Measurements from ENCODE around the gene FBXW4. TPM values are rescaled to one million over a fixed set of nuclear protein-coding genes. Genes with fewer than 3 reads are reported as not detected.

The FBXW4 gene
- total and polyA plus RNA-seq, 2 donors (not counting 1 experiment from before 2014, with no cell fraction given): 32.7 to 60.8 TPM

DNA sequence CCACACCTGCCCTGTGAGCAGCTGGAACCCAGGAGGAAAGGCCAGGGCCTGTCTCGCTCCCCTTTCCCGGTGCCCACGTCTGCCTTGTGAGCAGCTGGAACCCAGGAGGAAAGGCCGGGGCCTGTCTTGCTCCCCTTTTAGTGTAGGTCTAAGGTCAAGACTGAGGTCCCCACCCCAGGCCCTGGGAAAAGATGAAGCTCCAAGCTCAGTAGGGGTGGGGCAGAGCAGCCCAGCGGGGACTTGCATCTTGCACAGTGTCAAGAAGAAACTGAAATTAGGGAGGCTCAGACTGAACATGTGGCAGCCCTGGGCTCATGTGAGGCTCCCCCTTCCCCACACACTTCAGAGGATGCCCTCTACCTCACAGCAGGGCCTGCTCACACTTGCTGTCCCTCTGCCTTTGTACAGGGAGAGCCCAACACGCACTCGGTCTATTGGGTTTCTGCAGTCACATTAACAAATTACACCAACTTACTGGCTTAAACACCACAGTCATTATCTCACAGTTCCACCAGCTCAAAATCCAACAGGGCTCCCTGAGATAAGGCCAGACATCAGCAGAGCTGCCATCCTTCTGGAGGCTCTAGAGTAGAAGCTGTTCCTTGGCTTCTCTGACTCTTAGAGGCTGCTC, 119.3 kb downstream of the FBXW4 start:
- Histone ChIP-seq H3K4me2 (ENCODE audit: extremely low read depth, insufficient read depth, low read length) (no peak overlapping the region), H2AFZ (ENCODE audit: low read length) (no peak overlapping the region), H3K4me1 (ENCODE audit: control insufficient read depth, extremely low read depth, insufficient read depth, low read length) (peaks cover 3% of the 10 kb centered on the region), H3K9me3 (ENCODE audit: control insufficient read depth, insufficient read depth, low read depth, low read length) (peaks cover 2% of the 10 kb centered on the region), H4K20me1 (ENCODE audit: control insufficient read depth, extremely low read depth, insufficient read depth, low read length) (no peaks in the 10 kb centered on the region), H3K79me2 (ENCODE audit: control insufficient read depth, insufficient read depth, low read length) (no peaks in the 10 kb centered on the region), H3K9ac (ENCODE audit: insufficient read depth, low read length) (no peak overlapping the region), H3K27me3 (ENCODE audit: control insufficient read depth, insufficient read depth, low read length) (no peaks in the 10 kb centered on the region), H3K36me3 (ENCODE audit: control insufficient read depth, insufficient read depth, low read length) (peaks cover 5% of the 10 kb centered on the region), H3K27ac (ENCODE audit: insufficient read depth, low read length) (no peak overlapping the region), H3K4me3 (replicated peaks in 1 of 4; ENCODE audit: control extremely low read depth in 1 of 4, insufficient read depth in 1 of 4, low read depth in 3 of 4, low read length in 4 of 4) (no peak overlapping the region)
- TF ChIP-seq EZH2 (IDR thresholded peaks at IDR 0.05; ENCODE audit: low read length, missing control alignments): no peak
- TF ChIP-seq, protein P1, sequence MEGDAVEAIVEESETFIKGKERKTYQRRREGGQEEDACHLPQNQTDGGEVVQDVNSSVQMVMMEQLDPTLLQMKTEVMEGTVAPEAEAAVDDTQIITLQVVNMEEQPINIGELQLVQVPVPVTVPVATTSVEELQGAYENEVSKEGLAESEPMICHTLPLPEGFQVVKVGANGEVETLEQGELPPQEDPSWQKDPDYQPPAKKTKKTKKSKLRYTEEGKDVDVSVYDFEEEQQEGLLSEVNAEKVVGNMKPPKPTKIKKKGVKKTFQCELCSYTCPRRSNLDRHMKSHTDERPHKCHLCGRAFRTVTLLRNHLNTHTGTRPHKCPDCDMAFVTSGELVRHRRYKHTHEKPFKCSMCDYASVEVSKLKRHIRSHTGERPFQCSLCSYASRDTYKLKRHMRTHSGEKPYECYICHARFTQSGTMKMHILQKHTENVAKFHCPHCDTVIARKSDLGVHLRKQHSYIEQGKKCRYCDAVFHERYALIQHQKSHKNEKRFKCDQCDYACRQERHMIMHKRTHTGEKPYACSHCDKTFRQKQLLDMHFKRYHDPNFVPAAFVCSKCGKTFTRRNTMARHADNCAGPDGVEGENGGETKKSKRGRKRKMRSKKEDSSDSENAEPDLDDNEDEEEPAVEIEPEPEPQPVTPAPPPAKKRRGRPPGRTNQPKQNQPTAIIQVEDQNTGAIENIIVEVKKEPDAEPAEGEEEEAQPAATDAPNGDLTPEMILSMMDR (conservative IDR thresholded peaks at IDR 0.05 in 1 of 2, IDR thresholded peaks at IDR 0.05 in 1 of 2; ENCODE audit: low read depth in 1 of 2, low read length in 2 of 2): no peak
- DNase-seq (ENCODE audit: low read depth in 2 of 2): no peak

DNA sequence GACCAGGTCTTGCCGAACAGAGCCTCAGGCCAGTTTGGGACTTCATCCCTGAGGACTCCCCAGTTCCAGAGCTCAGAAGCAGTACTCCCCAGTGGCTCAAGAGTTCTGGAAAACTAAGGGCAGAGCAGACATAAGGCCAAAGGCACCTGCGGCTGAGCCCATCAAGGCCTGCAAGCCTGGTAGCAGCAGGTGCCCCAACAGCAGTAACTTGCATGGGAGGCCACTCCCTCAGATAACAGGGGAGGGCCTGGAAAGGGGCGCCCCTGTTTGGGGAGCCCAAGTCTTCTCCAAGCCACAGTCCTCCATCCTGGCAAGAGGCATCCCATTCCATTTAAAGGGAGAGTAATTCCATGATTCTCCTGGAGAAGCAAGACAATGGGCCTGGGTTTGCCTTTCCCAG, 119.9 kb downstream of the FBXW4 start:
- Histone ChIP-seq H3K4me2 (ENCODE audit: extremely low read depth, insufficient read depth, low read length) (no peak overlapping the region), H3K4me1 (ENCODE audit: control insufficient read depth, extremely low read depth, insufficient read depth, low read length) (peaks cover 3% of the 10 kb centered on the region), H3K27ac (ENCODE audit: insufficient read depth, low read length) (no peak overlapping the region), H3K9me3 (ENCODE audit: control insufficient read depth, insufficient read depth, low read depth, low read length) (peaks cover 2% of the 10 kb centered on the region), H3K27me3 (ENCODE audit: control insufficient read depth, insufficient read depth, low read length) (no peaks in the 10 kb centered on the region), H2AFZ (ENCODE audit: low read length) (no peak overlapping the region), H3K79me2 (ENCODE audit: control insufficient read depth, insufficient read depth, low read length) (no peaks in the 10 kb centered on the region), H4K20me1 (ENCODE audit: control insufficient read depth, extremely low read depth, insufficient read depth, low read length) (no peaks in the 10 kb centered on the region), H3K9ac (ENCODE audit: insufficient read depth, low read length) (no peak overlapping the region), H3K36me3 (ENCODE audit: control insufficient read depth, insufficient read depth, low read length) (peaks cover 4% of the 10 kb centered on the region), H3K4me3 (replicated peaks in 1 of 4; ENCODE audit: control extremely low read depth in 1 of 4, insufficient read depth in 1 of 4, low read depth in 3 of 4, low read length in 4 of 4) (no peak overlapping the region)
- DNase-seq (ENCODE audit: low read depth in 2 of 2): no peak
- TF ChIP-seq EZH2 (IDR thresholded peaks at IDR 0.05; ENCODE audit: low read length, missing control alignments): no peak

DNA sequence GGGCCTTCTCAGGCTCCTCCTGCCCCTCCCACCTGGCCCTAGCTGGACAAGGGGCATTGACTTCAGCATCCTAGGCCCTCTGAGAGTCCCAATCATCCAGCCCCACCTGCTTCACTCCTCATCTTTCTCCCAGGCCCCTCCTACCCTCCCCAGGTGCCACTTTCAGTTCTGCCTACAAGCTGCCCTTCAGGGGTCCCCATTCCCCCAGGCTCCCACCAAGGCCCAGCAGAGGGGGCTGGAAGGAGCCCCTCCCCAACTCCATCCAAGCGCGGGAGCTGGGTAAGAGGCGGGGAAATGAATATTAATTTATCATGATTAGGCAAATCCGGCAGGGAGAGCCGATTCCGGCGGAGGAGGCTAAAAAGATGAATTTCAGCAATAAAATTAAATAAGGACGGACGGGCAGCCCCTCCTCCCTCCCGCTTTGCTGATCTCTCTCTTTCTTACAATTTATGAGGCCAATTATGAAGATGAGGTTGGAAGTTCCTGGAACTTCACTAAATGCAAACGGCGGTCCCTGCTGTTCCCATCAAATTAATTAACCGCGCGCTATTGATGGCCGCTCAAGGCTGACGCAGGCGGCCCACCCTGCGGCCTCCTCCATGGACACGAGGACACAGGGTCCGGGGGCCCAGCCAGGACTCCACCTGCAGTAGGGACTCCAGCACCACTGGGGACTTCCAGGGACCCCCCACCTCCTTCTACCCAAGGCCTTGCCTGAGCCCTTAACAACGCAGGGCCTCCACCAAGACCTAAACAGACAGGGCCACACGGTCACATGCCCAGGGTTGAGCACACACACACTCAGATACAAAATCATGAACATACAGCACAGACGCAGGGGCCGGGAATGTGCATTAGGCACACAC, 120.9 kb downstream of the FBXW4 start:
- DNase-seq (ENCODE audit: low read depth in 2 of 2): no peak
- Histone ChIP-seq H3K4me1 (ENCODE audit: control insufficient read depth, extremely low read depth, insufficient read depth, low read length) (peaks cover 6% of the 10 kb centered on the region), H4K20me1 (ENCODE audit: control insufficient read depth, extremely low read depth, insufficient read depth, low read length) (no peaks in the 10 kb centered on the region), H3K4me3 (replicated peaks in 1 of 4; ENCODE audit: control extremely low read depth in 1 of 4, insufficient read depth in 1 of 4, low read depth in 3 of 4, low read length in 4 of 4) (no peak overlapping the region), H3K79me2 (ENCODE audit: control insufficient read depth, insufficient read depth, low read length) (no peaks in the 10 kb centered on the region), H3K9ac (ENCODE audit: insufficient read depth, low read length) (no peak overlapping the region), H3K27me3 (ENCODE audit: control insufficient read depth, insufficient read depth, low read length) (peaks cover 4% of the 10 kb centered on the region), H3K27ac (ENCODE audit: insufficient read depth, low read length) (no peak overlapping the region), H3K4me2 (ENCODE audit: extremely low read depth, insufficient read depth, low read length) (no peak overlapping the region), H3K36me3 (ENCODE audit: control insufficient read depth, insufficient read depth, low read length) (peaks cover 2% of the 10 kb centered on the region), H3K9me3 (ENCODE audit: control insufficient read depth, insufficient read depth, low read depth, low read length) (peaks cover 2% of the 10 kb centered on the region), H2AFZ (ENCODE audit: low read length) (no peak overlapping the region)
- TF ChIP-seq EZH2 (IDR thresholded peaks at IDR 0.05; ENCODE audit: low read length, missing control alignments): no peak
- TF ChIP-seq, protein P1 (conservative IDR thresholded peaks at IDR 0.05 in 1 of 2, IDR thresholded peaks at IDR 0.05 in 1 of 2; ENCODE audit: low read depth in 1 of 2, low read length in 2 of 2): no peak
